Smooth muscle cell of the brain vasculature (primary cell): ENCODE results near the gene HIGD2A.

Source experiments
- DNase-seq: peaks from one replicate; pipeline ENCODE4 v3.0.0-alpha.2; 2012; ENCODE audit warnings: low read depth, low spot score

Gene HIGD2A

GRCh38 chr5:176369934-176370711, 18.4 kb upstream of the HIGD2A start:
- DNase-seq = no peak

- DNase-seq = no peak
Observed at GRCh38 chr5:176371621-176372539, 16.7 kb upstream of the HIGD2A start.

- DNase-seq = no peak
Observed at GRCh38 chr5:176373100-176373818, 15.3 kb upstream of the HIGD2A start.

- DNase-seq = no peak
Observed at GRCh38 chr5:176379881-176380280, 8.7 kb upstream of the HIGD2A start.

- DNase-seq = no peak
Observed at GRCh38 chr5:176381423-176381822, 7.1 kb upstream of the HIGD2A start.

- DNase-seq = no peak
Observed at GRCh38 chr5:176381979-176382378, 6.6 kb upstream of the HIGD2A start.

GRCh38 chr5:176382721-176383120, 5.8 kb upstream of the HIGD2A start:
- DNase-seq = no peak

GRCh38 chr5:176383248-176383905, 5.2 kb upstream of the HIGD2A start:
- DNase-seq = no peak

- DNase-seq = no peak
Observed at GRCh38 chr5:176383961-176384360, 4.6 kb upstream of the HIGD2A start.

GRCh38 chr5:176384366-176384930, 4.1 kb upstream of the HIGD2A start:
- no peak for DNase-seq

GRCh38 chr5:176384991-176385390, 3.6 kb upstream of the HIGD2A start:
- DNase-seq = no peak

GRCh38 chr5:176386491-176386890, 2.1 kb upstream of the HIGD2A start:
- DNase-seq = no peak

GRCh38 chr5:176387384-176387925, 1.1 kb upstream of the HIGD2A start:
- no peak for DNase-seq

GRCh38 chr5:176388003-176388443, 528 bp upstream of the HIGD2A start:
- no peak for DNase-seq

- no peak for DNase-seq
Observed at GRCh38 chr5:176389135-176390123, 878 bp downstream of the HIGD2A start.

GRCh38 chr5:176391479-176391878, 2.9 kb downstream of the HIGD2A start:
- no peak for DNase-seq

GRCh38 chr5:176391999-176392398, 3.4 kb downstream of the HIGD2A start:
- DNase-seq = no peak

GRCh38 chr5:176392526-176392925, 4.0 kb downstream of the HIGD2A start:
- DNase-seq = no peak

- no peak for DNase-seq
Observed at GRCh38 chr5:176394096-176394495, 5.5 kb downstream of the HIGD2A start.
